Aorta (tissue), 5 donors: ENCODE data around the gene PPP1R12B. TPM values are rescaled to one million over a fixed set of nuclear protein-coding genes. Genes with fewer than 3 reads are reported as not detected.
"Not testable (repeated sequence)": the region's sequence is repeated elsewhere in the genome, so short reads cannot be mapped to it uniquely, and the experiment has no call there.

Experiments
- ATAC-seq: fragments of 200-7000 bp; cut with Tn5 transposase; one replicate; pipeline ENCODE4 v1.9.1; 2022; ENCODE audit warnings: moderate library complexity; ENCODE audit not compliant: low FRiP score
- DNase-seq, 2 donors: peaks; one replicate each; pipeline ENCODE4 v3.0.0-alpha.2; 2020
- H3K27ac ChIP-seq, 2 donors: one replicate each; pipeline ENCODE4 v1.5.1; 2013; ENCODE audit warnings: low read length in 2 of 2, mild to moderate bottlenecking in 2 of 2, moderate library complexity in 2 of 2, control low read depth in 1 of 2, inconsistent platforms in 1 of 2, low read depth in 1 of 2
- H3K27me3 ChIP-seq, 2 donors: one replicate each; pipeline ENCODE4 v1.6.1; 2013; ENCODE audit warnings: control low read depth in 1 of 2, low read length in 1 of 2, mild to moderate bottlenecking in 1 of 2, moderate library complexity in 1 of 2; ENCODE audit not compliant: insufficient read depth in 2 of 2, control insufficient read depth in 1 of 2
- H3K36me3 ChIP-seq, 2 donors: one replicate each; pipeline ENCODE4 v1.6.1; 2013; ENCODE audit warnings: control low read depth in 1 of 2, low read length in 1 of 2, mild to moderate bottlenecking in 1 of 2; ENCODE audit not compliant: insufficient read depth in 2 of 2, control insufficient read depth in 1 of 2
- H3K4me1 ChIP-seq, 2 donors: one replicate each; pipeline ENCODE4 v1.6.1; 2013; ENCODE audit warnings: low read length in 2 of 2, control low read depth in 1 of 2, mild to moderate bottlenecking in 1 of 2, moderate library complexity in 1 of 2; ENCODE audit not compliant: insufficient read depth in 2 of 2, control insufficient read depth in 1 of 2
- H3K4me3 ChIP-seq, 2 donors: one replicate each; pipeline ENCODE4 v1.5.1; 2013; ENCODE audit warnings: low read length in 2 of 2, control low read depth in 1 of 2, mild to moderate bottlenecking in 1 of 2
- H3K9me3 ChIP-seq: one replicate; pipeline ENCODE4 v1.6.1; 2013; ENCODE audit warnings: mild to moderate bottlenecking, low read length; ENCODE audit not compliant: control insufficient read depth
- WGBS, 2 donors: extraction: QIAGEN DNeasy Blood & Tissue Kit; methylation state at CpG; one replicate each; pipeline ENCODE4 v1.1.7; 2013; 5-methylcytosine and 5-hydroxymethylcytosine counted together
- intact Hi-C, 2 donors: fragments of 100-400 bp; cut with DNase I; formaldehyde crosslinking; loops; one replicate each; pipeline versions ENCODE4 v1.14.2 to v1.15.0; 2022
- polyA plus RNA-seq, 2 donors: library from polyadenylated mRNA; stranded (reverse); fragments of 200-250 nt; gene quantifications; one replicate each; pipeline ENCODE4 v1.2.3, GENCODE V29; 2013
- total RNA-seq, 2 donors: library from RNA; stranded (reverse); fragmentation: NEBNext Ultra II Directional; extraction: Animal tissue kit (Norgen Biotek cat#: 25700); gene quantifications; one replicate each; pipeline ENCODE4 v1.2.1, GENCODE V29; 2021
- donor health status: healthy with polysubstance abuse.
- donor health status: Bipolar disorder and iron deficiency.
- donor health status: DM: no; HTN: no; CAD: no.
- donor health status: DM: no; HTN: no; CAD: no.
- donor health status: DM: yes; HTN: yes; CAD: no.

PPP1R12B gene
- total and polyA plus RNA-seq, 4 donors = 102 to 1,102 (median 396) TPM

DNA sequence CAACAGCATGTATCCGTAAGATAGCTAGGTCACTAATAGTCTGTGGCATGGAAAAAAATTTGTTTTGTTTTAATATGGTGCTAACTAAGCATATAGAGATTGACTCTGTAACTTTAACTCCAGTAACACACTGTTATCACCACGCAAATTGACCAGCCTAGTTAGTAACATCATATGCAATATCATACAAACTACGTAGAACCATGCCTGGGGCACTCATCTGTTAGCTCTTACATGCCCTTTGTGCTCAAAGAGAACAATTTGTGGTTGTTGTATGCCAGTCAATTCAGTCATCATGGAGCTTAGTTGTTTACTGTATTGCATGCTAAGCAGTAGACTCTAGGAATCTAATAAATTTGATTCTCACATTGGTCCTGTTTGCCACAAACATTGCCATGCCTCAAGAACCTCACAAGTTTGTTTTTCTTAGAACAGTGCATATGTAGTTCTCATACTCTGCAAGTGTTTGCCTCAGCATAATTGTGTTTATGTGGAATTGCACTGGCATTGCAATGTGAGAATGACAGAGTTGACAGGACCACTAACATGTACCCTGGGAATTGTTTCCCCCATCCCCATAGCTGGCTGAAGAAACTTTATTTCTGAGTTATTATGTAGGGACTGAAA, 179.7 kb downstream of the PPP1R12B start:
- not testable (repeated sequence) for ATAC-seq, H3K27ac ChIP-seq, DNase-seq

DNA sequence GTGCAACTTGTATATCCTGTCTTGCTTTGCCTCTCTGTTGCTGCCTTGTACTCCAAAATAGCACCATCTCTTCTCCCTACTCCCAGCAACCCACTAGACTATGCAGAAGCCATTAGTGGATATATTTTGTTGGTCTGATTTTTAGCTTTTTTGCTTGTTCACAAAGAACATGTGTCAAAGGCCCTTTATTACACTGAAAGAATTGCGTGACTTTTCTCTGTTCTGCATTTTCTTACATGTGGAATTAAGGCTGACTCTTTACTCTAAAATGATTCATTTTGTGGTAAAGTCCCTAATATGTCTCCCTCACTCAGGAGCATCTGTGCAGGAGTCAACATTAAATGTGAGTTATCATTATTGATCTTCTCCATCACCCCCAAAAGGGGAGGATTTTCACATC, 182.2 kb downstream of the PPP1R12B start:
- H3K4me1 ChIP-seq, H3K9me3 ChIP-seq, H3K4me3 ChIP-seq, ATAC-seq, DNase-seq, H3K27ac ChIP-seq, H3K36me3 ChIP-seq, H3K27me3 ChIP-seq, intact Hi-C loops: not testable (repeated sequence)
- 90 to 98% methylated on average over 1 of the region's 1 CpG for WGBS, 2 donors

More for the DNA sequence above, 179.7 kb downstream of the PPP1R12B start:
- intact Hi-C loops, H3K36me3 ChIP-seq, H3K4me3 ChIP-seq, H3K9me3 ChIP-seq, H3K27me3 ChIP-seq, H3K4me1 ChIP-seq: not testable (repeated sequence)
- 97 to 98% methylated on average over 3 of the region's 3 CpGs for WGBS, 2 donors

DNA sequence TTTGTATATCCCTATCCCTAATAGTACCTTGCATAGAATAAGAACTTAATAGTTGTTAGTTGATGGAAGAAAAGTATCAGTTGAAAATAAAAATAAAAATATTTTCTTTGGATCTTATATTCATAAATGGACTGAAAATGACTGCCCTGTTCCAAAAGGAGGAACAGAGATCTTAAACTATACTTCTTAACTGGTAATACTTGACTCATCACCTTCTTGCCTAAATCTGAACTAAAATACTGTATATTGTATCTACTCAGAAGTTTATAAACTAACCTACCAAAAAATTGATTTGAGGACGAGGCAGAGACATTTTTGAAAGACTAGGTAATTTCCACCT, 182.9 kb downstream of the PPP1R12B start:
- H3K36me3 ChIP-seq = no peaks in the 10 kb centered on the region
- no peaks in the 10 kb centered on the region for H3K27me3 ChIP-seq
- no peaks in the 10 kb centered on the region for H3K9me3 ChIP-seq
- H3K4me3 ChIP-seq = no peak overlapping the region
- ATAC-seq (no peak), DNase-seq (no peak)
- no peak overlapping the region for H3K27ac ChIP-seq
- WGBS, 2 donors = 51 to 53% methylated on average over 1 of the region's 1 CpG
- no peaks in the 10 kb centered on the region for H3K4me1 ChIP-seq
- intact Hi-C loops = no loop called here

GRCh38 chr1:202531812-202532616, 183.5 kb downstream of the PPP1R12B start:
- intact Hi-C loops, H3K4me1 ChIP-seq, H3K36me3 ChIP-seq, H3K27ac ChIP-seq, H3K9me3 ChIP-seq, H3K4me3 ChIP-seq, H3K27me3 ChIP-seq, DNase-seq, ATAC-seq: not testable (repeated sequence)
- WGBS, 2 donors = 86 to 90% methylated on average over 6 of the region's 6 CpGs

- ATAC-seq (peak; percentile 79), DNase-seq (peak in 1 of 2 donors; percentile 71)
These were observed 190.7 kb downstream of the PPP1R12B start for GRCh38 chr1:202539166-202539574.

GRCh38 chr1:202539583-202539982, 191.1 kb downstream of the PPP1R12B start:
- H3K36me3 ChIP-seq, intact Hi-C loops, DNase-seq, H3K4me1 ChIP-seq, H3K9me3 ChIP-seq, H3K27me3 ChIP-seq: not testable (repeated sequence)
- H3K4me3 ChIP-seq = peak overlapping the region; percentile 94 to 100
- WGBS, 2 donors = 5 to 6% methylated on average over 5 of the region's 5 CpGs
- ATAC-seq = peak; percentile 2
- H3K27ac ChIP-seq = peak overlapping the region; percentile 96 to 97

More at GRCh38 chr1:202539166-202539574, 190.7 kb downstream of the PPP1R12B start:
- H3K4me1 ChIP-seq, H3K27me3 ChIP-seq, H3K36me3 ChIP-seq, intact Hi-C loops, H3K9me3 ChIP-seq: not testable (repeated sequence)
- Histone ChIP-seq H3K4me3 (peak overlapping the region; percentile 94 to 100), H3K27ac (peak overlapping the region; percentile 95 to 97)
- 1 to 4% methylated on average over 5 of the region's 5 CpGs for WGBS, 2 donors

GRCh38 chr1:202540014-202540413, 191.5 kb downstream of the PPP1R12B start:
- no peaks in the 10 kb centered on the region for H3K9me3 ChIP-seq
- intact Hi-C loops = loop anchor here (5.0 kb wide), 2 partner anchors 33 to 47 kb away; no protein-coding TSS in a partner anchor
- peak overlapping the region; percentile 94 to 100 for H3K4me3 ChIP-seq
- H3K4me1 ChIP-seq = no peaks in the 10 kb centered on the region
- H3K27ac ChIP-seq = peak overlapping the region; percentile 96 to 97
- ATAC-seq (no peak), DNase-seq (no peak)
- H3K36me3 ChIP-seq = no peaks in the 10 kb centered on the region
- H3K27me3 ChIP-seq = no peaks in the 10 kb centered on the region
- 1 to 6% methylated on average over 6 of the region's 6 CpGs for WGBS, 2 donors

DNA sequence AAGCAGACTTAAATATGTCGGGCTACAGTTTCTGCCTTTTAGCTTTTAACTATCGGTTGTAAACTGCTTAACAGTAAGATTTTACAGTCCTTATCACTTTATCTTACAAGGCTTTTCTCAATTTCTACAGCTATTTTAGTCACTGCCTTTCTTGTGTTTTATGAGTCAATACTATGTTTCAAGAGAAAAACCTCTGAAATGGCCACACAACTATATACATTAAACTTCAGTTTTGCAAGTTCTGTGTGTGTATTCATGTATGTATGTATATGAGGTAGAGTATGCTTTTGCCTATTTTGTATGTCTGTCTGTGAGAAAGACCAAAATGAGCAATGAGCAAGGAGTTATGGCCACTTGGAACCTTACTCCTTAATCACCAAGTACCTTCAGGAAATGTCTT, 191.9 kb downstream of the PPP1R12B start:
- 6 to 7% methylated on average over 2 of the region's 2 CpGs for WGBS, 2 donors
- intact Hi-C loops = loop anchor here (5.0 kb wide), 2 partner anchors 33 to 47 kb away; no protein-coding TSS in a partner anchor
- H3K4me1 ChIP-seq = no peaks in the 10 kb centered on the region
- peak overlapping the region; percentile 78 to 97 for H3K27ac ChIP-seq
- ATAC-seq (no peak), DNase-seq (no peak)
- no peaks in the 10 kb centered on the region for H3K9me3 ChIP-seq
- H3K36me3 ChIP-seq = no peaks in the 10 kb centered on the region
- no peaks in the 10 kb centered on the region for H3K27me3 ChIP-seq
- peak overlapping the region; percentile 94 to 100 for H3K4me3 ChIP-seq
